GM12864 (cell line): Measurements from ENCODE around the gene SLC37A3.

ENCODE experiments used
- DNase-seq: peaks from one replicate; pipeline ENCODE4 v3.0.0-alpha.2; 2011; ENCODE audit warnings: low read depth
- H3K4me3 ChIP-seq: 2 replicates; pipeline ENCODE4 v1.5.1; 2011; ENCODE audit warnings: mild to moderate bottlenecking, low read depth, low read length, control low read depth
- CTCF ChIP-seq: IDR thresholded peaks from 2 replicates; pipeline ENCODE4 v1.5.1; 2011; ENCODE audit warnings: low read depth, mild to moderate bottlenecking, moderate library complexity, low read length, control low read depth, inconsistent platforms; ENCODE audit errors: missing control alignments

The SLC37A3 gene

GRCh38 chr7:140397784-140398750, at the start of gene SLC37A3:
Gene SLC37A3 (minus strand): TSS chr7:140398530. CDS start chr7:140382526, 16,004 bp downstream.
- DNase-seq = no peak
- H3K4me3 ChIP-seq = peak within 1 kb of the TSS; percentile 90
- peak; percentile 14 for TF ChIP-seq CTCF

GRCh38 chr7:140447841-140448240, 49.5 kb upstream of the SLC37A3 start:
- DNase-seq = no peak
- no peak for TF ChIP-seq CTCF
- no peak overlapping the region for H3K4me3 ChIP-seq

- DNase-seq = no peak
- no peak overlapping the region for H3K4me3 ChIP-seq
- TF ChIP-seq CTCF = no peak
Measured at GRCh38 chr7:140446467-140446866, 48.1 kb upstream of the SLC37A3 start.

- TF ChIP-seq CTCF = no peak
- H3K4me3 ChIP-seq = no peak overlapping the region
- no peak for DNase-seq
Measured at GRCh38 chr7:140441519-140441918, 43.2 kb upstream of the SLC37A3 start.

GRCh38 chr7:140440593-140440992, 42.3 kb upstream of the SLC37A3 start:
- TF ChIP-seq CTCF = no peak
- no peak for DNase-seq
- H3K4me3 ChIP-seq = no peak overlapping the region

- no peak for TF ChIP-seq CTCF
- no peak overlapping the region for H3K4me3 ChIP-seq
- no peak for DNase-seq
Measured at GRCh38 chr7:140439359-140439758, 41.0 kb upstream of the SLC37A3 start.

GRCh38 chr7:140435252-140435895, 37.0 kb upstream of the SLC37A3 start:
- no peak for TF ChIP-seq CTCF
- no peak for DNase-seq
- no peak overlapping the region for H3K4me3 ChIP-seq
